HCT116 (cell line): ENCODE data around the gene LMBRD1. TPM values are rescaled to one million over a fixed set of nuclear protein-coding genes. Genes with fewer than 3 reads are reported as not detected.

Experiments
- ATAC-seq: fragments of 200-7000 bp; cut with Tn5 transposase; 2 replicates; pipeline ENCODE4 v1.9.1; 2020; ENCODE audit warnings: mild to moderate bottlenecking, moderate library complexity
- BruUV-seq: library from RNA; stranded (reverse); fragments of 400-500 nt; replicated peaks from 2 replicates; lab custom pipeline; 2021; lab: Mats Ljungman, UMichigan
- CTCF ChIA-PET: fragments of 300-600 bp; sonication (Branson Sonifier 250); formaldehyde crosslinking; loops from one replicate; lab custom pipeline; 2021; ENCODE audit warnings: antibody characterized with exemption; lab: Charles Lee
- POLR2A ChIA-PET: fragments of 300-600, 350-600 bp; sonication (Branson Sonifier 250); formaldehyde crosslinking; loops from one replicate; lab custom pipeline; 2021; ENCODE audit warnings: antibody characterized with exemption; lab: Charles Lee
- RAD21 ChIA-PET, 2 experiments: fragments of 300-600 bp; sonication (Branson Sonifier 250); formaldehyde crosslinking; loops; one replicate each; lab custom pipeline; 2023; ENCODE audit warnings: low total read pairs in 2 of 2; ENCODE audit not compliant: uncharacterized antibody in 2 of 2, unreplicated experiment in 2 of 2, low non-redundant PET in 1 of 2; lab: Charles Lee
- DNase-seq: peaks from one replicate; pipeline ENCODE4 v3.0.0-alpha.2; 2010; ENCODE audit warnings: low read depth, low spot score
- H2AFZ ChIP-seq: fragments of 200-600 bp; shearing (Covaris generic), sonication (generic); 2 replicates; pipeline ENCODE4 v1.6.1; 2017; ENCODE audit warnings: low read depth, mixed run types, mixed read lengths, antibody characterized with exemption, low read length; ENCODE audit not compliant: poor library complexity, severe bottlenecking
- H3K27ac ChIP-seq: 2 replicates; pipeline ENCODE4 v1.5.1; 2012; ENCODE audit warnings: low read depth, low read length
- H3K27me3 ChIP-seq: fragments of 200-600 bp; sonication (generic); 2 replicates; pipeline ENCODE4 v1.6.1; 2016; ENCODE audit warnings: mixed run types, low read length, mixed read lengths; ENCODE audit not compliant: insufficient read depth
- H3K36me3 ChIP-seq, 2 experiments: fragments of 200-500 bp in 1 of 2; fragments of 200-600 bp in 1 of 2; sonication (Bioruptor generic) in 1 of 2; sonication (generic) in 1 of 2; 2 replicates each; pipeline versions ENCODE4 v1.5.1 to v1.6.1; 2014 to 2016; ENCODE audit warnings: low read length in 2 of 2, inconsistent platforms in 1 of 2, mixed read lengths in 1 of 2, mixed run types in 1 of 2; ENCODE audit not compliant: insufficient read depth in 2 of 2, control insufficient read depth in 1 of 2
- H3K4me1 ChIP-seq, 2 experiments: fragments of 200-600 bp in 1 of 2; sonication (generic) in 1 of 2; 2 replicates each; pipeline versions ENCODE4 v1.5.1 to v1.6.1; 2012 to 2017; ENCODE audit warnings: low read length in 2 of 2, inconsistent platforms in 1 of 2, mild to moderate bottlenecking in 1 of 2, mixed read lengths in 1 of 2, mixed run types in 1 of 2, moderate library complexity in 1 of 2; ENCODE audit not compliant: insufficient read depth in 2 of 2, control insufficient read depth in 1 of 2
- H3K4me2 ChIP-seq: fragments of 200-600 bp; sonication (generic); 2 replicates; pipeline ENCODE4 v1.6.1; 2017; ENCODE audit warnings: mixed run types, low read length, mixed read lengths
- H3K4me3 ChIP-seq, 2 experiments: fragments of 200-600 bp in 1 of 2; sonication (generic) in 1 of 2; replicated peaks in 1 of 2; 2 replicates each; pipeline ENCODE4 v1.5.1; 2011 to 2016; ENCODE audit warnings: low read length in 2 of 2, control low read depth in 1 of 2, low read depth in 1 of 2, mild to moderate bottlenecking in 1 of 2, mixed read lengths in 1 of 2, mixed run types in 1 of 2
- H3K79me2 ChIP-seq: fragments of 200-600 bp; sonication (generic); 2 replicates; pipeline ENCODE4 v1.6.1; 2017; ENCODE audit warnings: mild to moderate bottlenecking, mixed run types, low read length, moderate library complexity, mixed read lengths; ENCODE audit not compliant: insufficient read depth
- H3K9ac ChIP-seq: fragments of 200-600 bp; sonication (generic); 2 replicates; pipeline ENCODE4 v1.6.1; 2016; ENCODE audit warnings: low read length, mixed read lengths
- H3K9me2 ChIP-seq: fragments of 200-600 bp; sonication (generic), shearing (Covaris generic); 2 replicates; pipeline ENCODE4 v1.6.1; 2017; ENCODE audit warnings: mixed run types, mild to moderate bottlenecking, moderate library complexity; ENCODE audit not compliant: insufficient read depth
- H3K9me3 ChIP-seq, 2 experiments: fragments of 200-500 bp in 1 of 2; fragments of 200-600 bp in 1 of 2; sonication (Bioruptor generic) in 1 of 2; sonication (generic) in 1 of 2; 2 replicates each; pipeline ENCODE4 v1.6.1; 2014 to 2017; ENCODE audit warnings: low read length in 2 of 2, mixed read lengths in 2 of 2, inconsistent platforms in 1 of 2, low read depth in 1 of 2, mild to moderate bottlenecking in 1 of 2, mixed run types in 1 of 2, moderate library complexity in 1 of 2; ENCODE audit not compliant: control insufficient read depth in 1 of 2, insufficient read depth in 1 of 2
- H4K20me1 ChIP-seq: fragments of 200-600 bp; sonication (generic), shearing (Covaris generic); 2 replicates; pipeline ENCODE4 v1.6.1; 2017; ENCODE audit warnings: mixed run types, mild to moderate bottlenecking, moderate library complexity; ENCODE audit not compliant: insufficient read depth
- CBX3 ChIP-seq: IDR thresholded peaks from 2 replicates; pipeline ENCODE4 v1.6.1; 2012; ENCODE audit warnings: low read depth
- CTCF ChIP-seq, 3 experiments: fragments of 200-600 bp in 1 of 3; sonication (generic) in 1 of 3; IDR thresholded peaks in 2 of 3; conservative IDR thresholded peaks in 1 of 3; 2 replicates each; pipeline ENCODE4 v1.5.1; 2012 to 2017; ENCODE audit warnings: low read depth in 2 of 3, low read length in 2 of 3, antibody characterized with exemption in 1 of 3, borderline replicate concordance in 1 of 3, control low read depth in 1 of 3, mild to moderate bottlenecking in 1 of 3, mixed read lengths in 1 of 3, mixed run types in 1 of 3, moderate library complexity in 1 of 3; ENCODE audit not compliant: insufficient read depth in 1 of 3
- ELF1 ChIP-seq: IDR thresholded peaks from 2 replicates; pipeline ENCODE4 v1.6.1; 2012; ENCODE audit warnings: low read depth, borderline replicate concordance
- EZH2phosphoT487 ChIP-seq: fragments of 200-600 bp; IDR thresholded peaks from 2 replicates; pipeline ENCODE4 v1.6.1; 2018; ENCODE audit warnings: antibody characterized with exemption, borderline replicate concordance
- FOSL1 ChIP-seq: IDR thresholded peaks from 2 replicates; pipeline ENCODE4 v1.6.1; 2012; ENCODE audit warnings: low read depth
- MAX ChIP-seq: IDR thresholded peaks from 2 replicates; pipeline ENCODE4 v1.6.1; 2012
- POLR2A ChIP-seq: IDR thresholded peaks from 2 replicates; pipeline ENCODE4 v1.7.0; 2011; ENCODE audit warnings: borderline replicate concordance; ENCODE audit not compliant: insufficient read depth, insufficient read length; ENCODE audit errors: extremely low read depth
- POLR2AphosphoS5 ChIP-seq: IDR thresholded peaks from 2 replicates; pipeline ENCODE4 v1.6.1; 2011; ENCODE audit warnings: mild to moderate bottlenecking, low read depth, low read length, moderate library complexity
- RAD21 ChIP-seq: IDR thresholded peaks from 2 replicates; pipeline ENCODE4 v1.6.1; 2012; ENCODE audit warnings: low read depth, mild to moderate bottlenecking
- REST ChIP-seq: IDR thresholded peaks from 2 replicates; pipeline ENCODE4 v1.6.1; 2012; ENCODE audit warnings: low read depth
- SP1 ChIP-seq: IDR thresholded peaks from 2 replicates; pipeline ENCODE4 v1.6.1; 2012; ENCODE audit warnings: low read depth
- TCF7L2 ChIP-seq: IDR thresholded peaks from 2 replicates; pipeline ENCODE4 v1.7.0; 2011; ENCODE audit warnings: borderline replicate concordance, inconsistent platforms; ENCODE audit not compliant: insufficient read depth, insufficient read length; ENCODE audit errors: extremely low read depth
- YY1 ChIP-seq: IDR thresholded peaks from 2 replicates; pipeline ENCODE4 v1.6.1; 2011; ENCODE audit warnings: low read length, low read depth, moderate library complexity, mild to moderate bottlenecking; ENCODE audit not compliant: insufficient replicate concordance; ENCODE audit errors: extremely low read depth
- ZFX ChIP-seq: fragments of 450-650 bp; IDR thresholded peaks from 2 replicates; pipeline ENCODE4 v1.6.1; 2017
- intact Hi-C: fragments of 100-400 bp; cut with micrococcal nuclease; formaldehyde crosslinking; loops from 2 replicates; pipeline ENCODE4 v1.10.0; 2022
- total RNA-seq: library from RNA; stranded (reverse); gene quantifications from one replicate; pipeline ENCODE4 v1.2.1, GENCODE V29; 2021; ENCODE audit not compliant: unreplicated experiment

LMBRD1 gene
- total RNA-seq, 1 experiment from 2014 or later: 11.9 TPM

- H3K36me3 ChIP-seq: no peaks in the 10 kb centered on the region
- H3K9ac ChIP-seq: no peak overlapping the region
- RAD21 ChIA-PET: no interaction called here
- no peaks in the 10 kb centered on the region for H4K20me1 ChIP-seq
- no peaks in the 10 kb centered on the region for H3K79me2 ChIP-seq
- no TSS peak for BruUV-seq
- no peak overlapping the region for H3K27ac ChIP-seq
- no peaks in the 10 kb centered on the region for H3K27me3 ChIP-seq
- intact Hi-C loops: no loop called here
- ATAC-seq: no peak
- no peak overlapping the region for H2AFZ ChIP-seq
- H3K9me2 ChIP-seq: no peaks in the 10 kb centered on the region
- no peak overlapping the region for H3K4me2 ChIP-seq
- H3K9me3 ChIP-seq: no peaks in the 10 kb centered on the region
- H3K4me1 ChIP-seq: no peaks in the 10 kb centered on the region
- TF ChIP-seq MAX: no peak
- TF ChIP-seq RAD21: no peak
- TF ChIP-seq ZFX: no peak
- no peak for TF ChIP-seq CTCF (IDR thresholded peaks at IDR 0.05 in 2 of 3, conservative IDR thresholded peaks at IDR 0.05 in 1 of 3; ENCODE audit: borderline replicate concordance in 1 of 3, insufficient read depth in 1 of 3, low read depth in 2 of 3, low read length in 2 of 3)
- TF ChIP-seq ELF1: no peak
- no peak for TF ChIP-seq CBX3
- no peak for TF ChIP-seq EZH2phosphoT487
- no peak for TF ChIP-seq REST
- no peak for TF ChIP-seq TCF7L2
- TF ChIP-seq POLR2A: no peak
- no peak for TF ChIP-seq SP1
- no peak for TF ChIP-seq YY1
- TF ChIP-seq POLR2AphosphoS5: no peak
- no peak for TF ChIP-seq FOSL1
- TF ChIP-seq, all 23 proteins: peak for 0
- ChIA-PET CTCF (no interaction called here), POLR2A (no interaction called here)
- no peak for DNase-seq
- H3K4me3 ChIP-seq: no peak overlapping the region
Measured at GRCh38 chr6:69763763-69764162, 33.0 kb downstream of the LMBRD1 start.
